Activated CD4-positive, alpha-beta T cell treated with anti-CD3 and anti-CD28 coated beads, Interleukin-2, amount 50 U/mL, for 1 hour (primary cell): ENCODE results near the gene NOS3.

Source experiments
- DNase-seq: peaks from one replicate; pipeline ENCODE4 v3.0.0-alpha.2; 2020

The NOS3 gene

DNA sequence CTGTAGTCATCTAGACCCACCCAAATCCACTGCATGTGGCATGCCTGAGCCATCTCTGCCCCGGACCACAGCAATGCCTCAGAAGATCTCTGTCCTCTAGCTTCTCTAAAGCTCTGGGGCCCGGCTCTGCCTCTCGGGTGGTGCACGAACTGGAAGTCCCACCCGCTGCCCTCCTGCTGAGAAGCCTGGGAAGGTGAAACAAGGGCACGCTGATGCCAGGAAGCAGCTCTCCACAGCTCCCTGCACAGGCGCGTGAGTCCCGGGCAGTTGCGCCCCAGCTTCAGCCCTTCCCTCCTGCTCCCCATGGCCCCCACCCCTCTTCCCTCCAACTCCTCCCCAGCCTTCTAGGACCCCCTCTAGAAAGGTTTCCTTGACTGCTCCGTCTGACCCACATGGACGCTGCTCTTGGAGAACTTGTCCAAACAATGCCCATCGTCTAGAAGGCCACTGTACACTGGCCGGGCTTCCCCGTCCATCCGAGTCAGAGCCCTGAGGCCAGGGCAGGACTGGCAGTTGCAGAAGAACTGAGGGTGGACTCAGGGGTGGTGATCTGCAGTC lies 25.5 kb upstream of the NOS3 start:
- DNase-seq: no peak

DNA sequence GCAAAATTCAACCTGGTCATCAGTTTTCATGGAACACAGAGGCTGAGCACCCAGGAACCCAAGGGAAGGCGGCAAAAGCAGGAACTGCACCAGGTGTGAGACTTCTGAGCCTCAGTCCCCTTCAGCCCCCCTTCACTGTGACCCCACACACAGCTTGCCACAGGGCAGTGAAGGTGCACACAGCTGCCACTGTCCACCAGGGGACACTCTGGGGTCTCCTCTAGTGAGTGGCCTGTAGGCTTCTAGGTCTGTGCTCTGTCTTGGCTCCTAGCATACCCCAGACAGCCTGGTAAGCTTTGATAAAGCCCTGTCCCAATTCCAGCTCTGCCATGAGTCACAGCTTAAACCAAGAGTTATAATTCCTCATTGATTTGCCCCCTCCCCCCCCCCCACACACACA lies 24.8 kb upstream of the NOS3 start:
- no peak for DNase-seq

DNA sequence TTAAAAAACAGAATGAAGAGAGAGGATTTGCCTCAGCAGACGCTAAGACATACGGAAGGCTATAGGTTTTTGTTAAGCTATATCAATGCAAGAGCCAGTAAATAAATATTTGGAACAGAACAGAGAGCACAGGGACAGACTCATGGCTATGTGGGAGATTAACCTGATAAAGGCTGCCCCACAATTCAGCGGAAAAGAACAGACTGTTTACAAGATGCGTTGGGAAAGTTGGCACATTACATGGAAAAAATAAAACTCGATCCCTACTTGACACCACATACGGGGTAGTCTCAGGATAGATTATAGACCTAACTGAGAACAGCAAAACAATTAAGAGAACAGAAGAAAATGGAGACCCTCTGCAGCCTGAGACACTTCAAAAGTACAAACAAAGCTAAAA lies 23.5 kb upstream of the NOS3 start:
- DNase-seq: no peak

DNA sequence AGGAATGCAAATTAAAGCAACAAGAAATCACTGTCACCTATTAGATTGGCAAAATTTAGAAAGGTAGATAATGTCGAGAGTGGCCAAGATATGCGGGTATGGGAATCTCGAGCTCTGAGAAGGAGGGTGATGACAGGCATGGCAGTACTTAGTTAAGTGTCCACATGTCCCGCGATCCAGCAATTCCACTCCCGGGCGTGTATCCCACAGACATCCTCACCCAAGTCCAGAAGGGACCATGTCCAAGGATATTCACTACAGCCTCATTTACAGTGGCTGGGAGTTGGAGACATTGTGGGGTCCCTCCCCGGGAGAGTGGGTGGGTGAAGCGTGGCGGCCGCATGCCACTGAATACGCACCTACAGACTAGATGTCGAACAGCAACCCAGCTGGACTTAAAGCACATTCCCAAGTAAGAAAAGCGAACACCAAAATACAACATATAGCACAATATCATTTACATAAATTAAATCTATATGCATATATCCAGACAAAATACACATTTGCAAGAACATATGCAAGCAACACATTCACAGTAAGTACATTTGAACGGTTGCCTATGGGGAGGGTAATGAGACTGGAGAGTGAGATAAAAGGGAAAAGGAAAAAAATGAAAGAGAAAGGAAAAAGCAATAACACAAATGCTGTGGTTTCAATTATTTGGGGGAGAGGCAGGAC lies 22.6 kb upstream of the NOS3 start:
- no peak for DNase-seq

DNA sequence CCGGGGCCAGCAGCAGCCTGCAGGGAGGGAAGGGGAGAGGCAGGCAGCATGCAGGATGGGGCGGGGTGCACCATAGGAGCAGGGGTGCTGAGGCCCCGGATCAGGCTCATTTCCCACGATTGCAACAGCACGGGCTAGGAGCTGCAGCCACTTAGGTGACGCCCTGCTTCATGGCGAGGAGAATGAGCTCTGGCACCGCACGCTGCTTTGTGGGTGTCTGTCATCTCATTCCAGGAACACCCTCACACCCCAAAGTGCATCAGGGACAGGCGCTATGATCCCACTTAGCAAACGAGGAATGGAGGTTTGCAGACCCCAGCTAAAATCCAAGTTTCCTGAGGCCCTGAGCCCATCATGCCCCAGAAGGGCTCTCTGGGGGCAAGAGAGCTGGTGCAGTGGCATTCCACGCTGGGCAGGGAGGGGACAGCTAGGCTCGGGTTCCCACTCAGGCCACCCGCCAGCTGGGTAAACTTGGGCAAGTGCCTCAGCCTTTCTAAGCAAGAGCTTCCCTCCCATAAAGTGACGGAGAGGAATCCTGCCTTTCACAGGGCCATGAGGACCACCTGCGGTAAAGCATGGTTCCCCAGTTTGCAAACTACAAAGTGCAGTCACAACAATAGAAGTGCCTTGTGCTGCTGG lies 22.0 kb upstream of the NOS3 start:
- DNase-seq: no peak

DNA sequence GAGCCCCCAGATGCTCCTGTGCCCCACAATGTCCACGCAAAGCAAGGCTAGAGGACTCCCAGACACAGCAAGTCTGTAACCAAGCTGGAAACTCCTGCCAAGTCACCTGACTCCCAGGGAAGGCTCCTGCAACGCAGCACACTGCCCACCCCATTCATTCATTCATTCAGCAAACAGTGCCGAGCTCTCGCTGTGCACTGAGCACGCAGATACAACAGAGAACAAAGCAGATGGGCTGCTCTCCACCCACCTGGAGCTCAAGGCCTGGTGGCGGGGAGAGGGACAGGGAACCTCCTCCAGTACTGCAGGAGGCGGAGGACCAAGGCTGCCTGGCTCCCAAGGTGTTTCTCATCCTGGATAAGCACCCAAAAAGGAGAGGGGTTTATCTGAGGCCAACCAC lies 21.3 kb upstream of the NOS3 start:
- no peak for DNase-seq

DNA sequence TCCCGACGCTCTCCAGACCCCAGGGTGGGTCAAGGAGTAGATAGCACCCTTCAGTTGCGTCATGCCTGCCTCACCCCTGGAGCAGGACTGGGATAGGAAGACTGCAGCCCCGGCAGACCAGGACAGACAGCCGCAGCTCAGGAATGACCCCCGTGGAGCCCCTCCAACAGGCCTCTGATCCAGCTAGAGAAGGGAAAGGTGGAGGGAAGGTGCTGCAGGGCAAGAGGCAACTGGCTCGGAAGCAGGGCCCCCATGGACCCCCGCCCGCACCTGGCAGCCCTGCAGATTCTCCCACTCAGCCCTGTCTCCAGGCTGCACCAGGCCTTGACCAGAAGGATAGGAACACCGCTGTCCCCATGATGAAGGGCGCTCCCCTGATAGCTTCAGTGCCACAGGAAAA lies 20.4 kb upstream of the NOS3 start:
- DNase-seq: no peak

DNA sequence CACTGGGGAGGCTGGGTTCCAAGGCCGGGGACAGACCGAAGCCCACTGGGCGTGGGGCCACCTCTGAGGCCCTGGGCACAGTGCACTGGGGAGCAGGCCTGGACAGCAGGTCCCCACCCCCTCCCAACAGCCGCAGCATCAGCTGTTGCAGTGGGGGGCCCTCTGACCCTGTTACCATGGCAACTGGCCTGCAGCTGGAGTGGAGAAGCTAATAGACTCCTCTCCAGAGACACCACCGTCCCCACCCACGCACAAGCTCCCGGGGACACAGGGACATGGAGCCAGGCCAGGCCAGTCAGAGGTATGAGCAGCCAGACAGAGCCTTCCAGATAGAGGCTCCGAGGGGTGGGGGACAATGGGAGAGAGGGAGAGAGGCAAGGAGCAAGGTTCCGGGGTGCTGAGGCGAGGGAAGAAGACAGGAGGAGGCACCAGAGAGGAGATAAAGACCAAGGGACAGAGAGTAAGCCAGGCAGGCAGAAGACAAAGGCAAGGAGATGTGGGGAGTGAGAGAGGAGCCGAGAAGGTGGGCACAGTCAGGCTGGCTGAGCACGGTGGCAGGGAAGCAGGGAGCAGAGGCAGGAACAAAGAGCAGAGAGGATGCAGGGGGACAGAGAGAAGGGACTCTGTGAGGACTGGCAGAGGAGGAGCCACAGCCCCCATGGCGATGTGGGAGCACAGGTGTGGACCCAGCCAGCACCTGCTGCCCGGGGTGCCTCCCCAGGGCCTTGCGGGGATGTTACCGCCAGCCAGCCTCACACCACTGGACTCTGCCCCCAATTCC lies 19.4 kb upstream of the NOS3 start:
- DNase-seq: no peak

DNA sequence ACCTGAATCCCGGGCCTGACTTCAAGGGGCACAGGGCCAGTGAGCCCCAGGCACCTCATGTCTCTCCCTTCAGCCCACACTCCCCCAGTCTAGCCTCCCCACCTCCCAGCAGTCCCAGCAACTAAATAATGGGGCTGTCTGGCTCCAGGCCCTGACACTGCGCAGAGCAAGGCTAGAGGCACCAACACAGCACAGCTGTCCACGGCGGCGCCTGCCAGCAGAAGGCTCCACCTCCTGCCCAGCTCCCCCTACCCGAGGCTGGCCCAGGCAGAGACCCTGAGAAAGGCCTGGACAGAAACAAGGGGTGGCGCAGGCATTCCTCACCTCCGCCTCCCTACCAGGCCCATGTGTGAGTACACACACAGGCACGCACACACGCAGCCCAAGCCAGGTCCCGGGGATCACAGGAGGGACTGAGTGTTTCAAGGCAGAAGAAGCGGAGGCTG lies 18.8 kb upstream of the NOS3 start:
- DNase-seq: no peak

DNA sequence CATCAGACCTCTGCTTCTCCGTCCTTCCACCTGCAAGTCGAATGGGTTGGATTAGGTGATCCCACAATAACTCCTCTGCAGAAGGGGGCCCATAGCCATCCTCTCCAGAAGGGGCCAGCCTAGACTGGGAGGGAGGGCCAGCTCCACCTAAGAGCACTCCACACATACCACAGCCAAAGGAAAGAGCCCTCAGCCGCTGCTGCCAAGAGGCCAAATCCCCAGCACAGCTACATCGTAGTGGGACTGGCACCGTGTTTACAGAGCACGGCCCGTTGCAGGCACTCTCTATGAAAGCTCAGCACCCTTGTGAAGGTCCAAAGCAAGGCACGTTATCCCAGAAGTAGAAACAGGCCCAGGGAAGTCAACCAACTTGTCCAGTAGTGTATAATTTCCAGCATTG lies 18.1 kb upstream of the NOS3 start:
- no peak for DNase-seq

DNA sequence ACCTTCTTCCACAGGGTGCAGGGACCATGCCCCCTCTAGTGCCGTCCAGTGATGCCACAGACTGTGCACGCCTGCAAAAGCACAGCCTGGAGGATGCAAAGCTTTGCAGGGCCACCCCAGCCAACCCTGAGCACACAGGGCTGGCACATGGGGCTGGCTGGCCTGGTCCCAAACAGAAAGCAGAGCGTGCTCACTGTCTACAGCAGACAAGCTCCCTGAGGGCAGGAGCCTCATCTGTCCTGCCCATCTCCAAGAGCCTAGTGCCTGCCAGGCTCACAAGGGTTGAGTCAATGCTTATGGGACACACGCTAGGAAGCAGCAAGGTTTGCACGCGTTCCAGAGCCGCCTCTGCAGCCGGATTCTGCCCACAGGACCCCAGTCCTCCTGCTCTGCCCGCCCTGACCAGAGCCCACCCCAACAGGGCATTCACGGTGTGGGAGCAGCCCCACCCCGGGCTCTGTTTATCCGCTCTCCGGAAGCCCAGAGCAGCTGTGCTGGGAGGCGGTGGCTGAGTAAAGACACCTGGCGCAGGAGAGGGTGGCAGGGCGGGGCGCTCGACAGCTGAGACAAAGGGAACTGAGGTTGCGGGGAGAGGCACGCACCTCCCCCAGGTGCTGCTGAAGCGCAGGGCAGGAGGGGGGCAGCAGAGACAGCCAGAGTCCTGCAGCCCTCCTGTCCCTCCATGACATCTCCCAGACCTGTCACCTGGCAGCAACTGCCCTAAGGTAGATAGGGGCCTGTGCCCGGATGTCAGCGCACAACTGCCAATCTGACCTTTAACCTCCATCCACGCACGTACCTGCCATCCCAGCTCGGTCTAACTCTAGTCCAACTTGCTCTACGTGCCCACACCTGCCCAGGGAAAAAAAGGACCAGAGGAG lies 17.0 kb upstream of the NOS3 start:
- peak; percentile 44 for DNase-seq

DNA sequence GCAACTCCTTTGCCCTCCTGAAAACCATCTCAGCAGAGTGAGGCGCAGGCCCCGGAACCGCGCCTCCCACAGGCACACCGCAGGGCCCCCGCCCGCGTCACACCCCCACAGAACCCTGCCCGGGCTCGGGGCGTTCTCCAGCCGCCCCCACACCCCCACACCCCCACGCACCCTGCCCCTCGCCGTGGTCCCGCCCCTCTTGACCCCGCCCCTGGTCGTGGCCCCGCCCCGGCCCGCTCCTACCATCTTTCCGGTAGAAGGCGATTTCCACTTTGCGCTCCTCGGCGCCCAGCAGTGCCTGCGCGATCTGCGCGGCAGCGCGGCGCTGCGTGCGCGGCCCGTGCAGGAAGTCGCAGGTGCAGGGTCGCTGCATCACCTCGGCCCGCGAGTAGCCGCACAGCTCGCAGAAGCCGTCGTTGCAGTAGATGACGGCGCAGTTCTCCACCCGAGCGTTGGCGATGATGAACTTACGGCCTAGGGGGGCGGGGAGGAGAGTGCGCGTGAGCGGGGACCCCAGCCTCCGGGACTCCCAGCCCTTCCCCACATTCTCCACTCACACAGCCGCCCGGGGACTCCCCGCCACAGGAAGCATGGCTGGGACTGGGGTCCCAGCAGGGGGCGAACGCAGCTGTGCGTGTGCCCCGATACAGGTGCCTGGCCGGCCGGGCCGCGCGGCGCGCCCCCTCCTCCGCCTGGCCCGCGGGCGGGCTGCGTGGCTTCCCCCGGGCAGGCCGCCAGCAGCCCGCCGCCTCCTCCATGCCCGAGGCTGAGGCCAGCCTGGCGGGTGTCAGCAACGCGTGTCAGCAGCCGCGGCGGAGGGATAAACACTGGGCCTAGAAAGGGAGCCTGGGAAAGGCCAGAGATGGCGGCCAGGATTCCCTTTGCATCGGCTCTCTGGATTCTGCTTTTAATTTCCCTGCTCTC lies 16.1 kb upstream of the NOS3 start:
- DNase-seq: peak; percentile 84

DNA sequence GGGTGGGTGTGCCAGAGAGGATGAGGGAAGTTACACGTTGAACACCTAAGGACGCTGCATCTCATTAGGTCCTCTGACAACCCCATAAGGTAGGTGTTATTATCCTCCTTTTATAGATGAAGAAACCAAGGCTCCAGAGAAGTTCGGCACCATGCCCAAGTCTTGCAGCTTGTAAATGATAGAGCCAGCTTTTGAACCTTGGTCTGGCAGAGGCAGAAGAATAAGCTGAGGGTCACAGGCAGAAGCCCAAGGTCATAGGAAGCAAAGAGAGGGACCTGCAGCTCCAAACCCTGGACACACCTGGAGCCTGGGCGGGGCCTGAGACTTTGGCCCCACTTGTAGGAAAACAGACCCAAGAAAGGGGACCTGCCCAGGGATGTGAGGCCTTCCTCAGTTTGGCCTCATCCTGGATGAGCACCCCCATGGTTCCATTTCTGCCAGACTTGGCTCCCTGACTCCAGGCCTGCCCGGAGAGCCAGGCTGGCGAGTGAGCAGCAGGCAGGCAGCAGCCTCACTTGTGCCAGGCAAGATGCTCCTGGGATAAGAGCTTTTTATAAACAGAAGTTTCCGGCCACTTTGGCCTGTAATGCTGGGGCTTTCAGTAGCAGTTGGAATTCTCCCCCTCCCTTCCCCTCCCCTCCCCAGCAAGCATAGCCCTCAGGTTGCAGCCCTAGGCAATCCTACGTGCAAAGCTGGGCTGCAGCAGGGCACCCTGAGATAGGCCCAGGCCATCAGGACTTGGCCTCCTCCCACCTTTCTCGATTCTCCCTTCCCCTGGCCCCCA lies 15.1 kb upstream of the NOS3 start:
- no peak for DNase-seq

DNA sequence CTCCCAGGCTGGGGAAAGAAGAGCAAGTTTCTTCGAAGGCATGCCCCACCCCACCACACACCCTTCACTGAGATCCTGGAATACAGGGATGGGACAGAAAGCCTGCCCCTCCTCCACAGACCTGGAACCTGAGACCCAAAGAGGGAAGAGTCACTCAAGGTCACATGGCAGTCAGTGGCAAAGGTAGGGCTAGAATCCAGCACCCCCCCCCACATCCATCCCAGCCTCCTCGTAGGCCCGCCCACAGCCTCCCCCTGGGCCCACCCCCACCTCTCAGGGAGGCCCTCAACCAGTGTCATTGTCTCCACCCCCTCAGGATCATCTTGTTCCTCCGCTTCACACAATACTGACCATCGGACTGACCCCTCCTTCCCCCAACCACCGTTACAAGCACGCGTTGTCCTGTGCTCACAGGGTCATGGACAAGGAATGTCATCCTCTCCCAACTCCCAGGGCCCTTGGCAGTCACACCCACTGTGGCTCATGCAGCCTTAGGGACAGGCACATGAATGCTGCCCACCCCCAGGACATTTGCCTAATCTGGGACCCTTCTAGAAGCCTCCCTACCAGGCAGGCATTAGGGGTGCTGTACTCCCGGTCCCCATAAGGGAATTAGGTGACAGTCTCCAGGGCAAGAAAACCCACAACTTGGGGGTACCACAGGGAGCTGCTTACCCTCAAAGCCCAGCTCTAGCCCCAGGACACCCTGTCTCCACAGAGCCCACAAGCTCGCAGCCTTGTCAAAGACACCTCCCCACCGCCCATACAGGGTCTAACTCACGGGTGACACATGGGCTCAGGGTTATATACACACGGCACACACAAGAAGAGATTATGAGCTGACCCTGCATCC lies 14.1 kb upstream of the NOS3 start:
- DNase-seq: no peak

DNA sequence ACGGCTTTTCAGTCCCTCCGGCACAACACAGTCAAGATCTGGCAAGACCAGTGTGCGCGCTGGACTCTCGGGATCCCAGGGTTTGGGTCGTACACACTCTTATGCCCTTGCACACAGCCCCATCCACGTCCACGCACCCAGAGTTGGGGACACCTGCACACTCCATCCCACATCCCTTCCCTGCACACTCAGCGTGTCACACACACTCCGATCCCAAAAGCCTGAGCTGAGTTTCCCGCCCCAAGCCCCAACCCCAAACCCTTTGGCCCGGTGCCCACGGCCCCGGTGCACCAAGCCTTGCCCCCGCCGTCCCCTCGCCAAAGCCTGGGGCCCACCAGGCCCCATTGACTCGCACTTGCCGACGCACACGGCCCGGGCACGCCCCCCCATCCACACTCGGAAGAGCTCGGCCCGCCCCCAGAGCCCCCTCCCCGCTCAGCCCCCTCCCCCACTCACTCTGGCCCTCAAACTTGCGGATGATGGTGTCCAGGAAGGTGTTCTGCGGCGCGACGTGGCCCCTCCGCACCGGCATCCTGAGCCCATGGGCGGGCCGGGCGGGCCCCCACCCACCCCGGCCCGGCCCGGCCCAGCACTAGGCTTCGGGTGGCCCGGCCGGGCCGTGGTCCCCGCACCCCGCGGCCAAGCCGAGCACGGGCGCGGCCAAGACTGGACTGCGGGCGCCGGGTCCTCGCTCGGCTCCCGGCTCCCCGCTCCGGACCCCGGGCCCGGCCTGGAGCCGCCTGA lies 13.3 kb upstream of the NOS3 start:
- no peak for DNase-seq

DNA sequence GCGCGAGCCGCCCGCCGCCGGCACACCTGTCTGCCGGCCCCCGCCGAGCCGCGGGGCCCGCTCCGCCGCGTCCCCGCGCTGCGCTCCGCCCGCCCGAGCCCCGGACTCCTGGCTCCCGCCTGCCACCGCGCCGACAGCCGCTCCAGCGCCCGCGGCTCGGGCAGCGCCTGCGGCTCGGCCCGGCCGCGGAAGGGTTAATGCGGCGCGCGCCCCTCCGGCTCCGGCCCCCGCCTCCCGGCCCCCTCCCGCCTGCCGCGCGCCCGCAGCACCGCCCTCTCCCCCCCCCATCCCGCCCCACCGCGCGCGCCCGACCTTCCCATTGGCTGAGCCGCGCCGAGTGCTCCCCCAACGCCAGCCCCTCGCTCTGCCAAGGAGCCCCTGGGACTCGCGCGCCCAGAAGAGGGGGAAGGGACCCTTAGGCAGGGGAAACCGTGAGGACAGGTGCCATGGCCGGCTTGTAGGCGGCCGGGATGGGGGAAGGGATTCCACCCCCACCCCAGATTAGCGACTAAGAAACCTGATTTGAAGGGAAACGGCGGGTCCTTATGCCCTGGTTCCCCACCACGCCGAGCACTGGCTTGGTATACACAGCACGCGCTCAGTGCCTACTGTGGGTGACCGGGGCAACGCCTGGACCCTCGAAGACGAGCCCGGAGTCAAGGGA lies 12.6 kb upstream of the NOS3 start, which contains the start of gene KCNH2:
Gene KCNH2 (minus strand): TSS at position 196 of the 664 bp plus-strand sequence. CDS start 408 bp downstream, outside the sequence.
- DNase-seq: peak; percentile 26

DNA sequence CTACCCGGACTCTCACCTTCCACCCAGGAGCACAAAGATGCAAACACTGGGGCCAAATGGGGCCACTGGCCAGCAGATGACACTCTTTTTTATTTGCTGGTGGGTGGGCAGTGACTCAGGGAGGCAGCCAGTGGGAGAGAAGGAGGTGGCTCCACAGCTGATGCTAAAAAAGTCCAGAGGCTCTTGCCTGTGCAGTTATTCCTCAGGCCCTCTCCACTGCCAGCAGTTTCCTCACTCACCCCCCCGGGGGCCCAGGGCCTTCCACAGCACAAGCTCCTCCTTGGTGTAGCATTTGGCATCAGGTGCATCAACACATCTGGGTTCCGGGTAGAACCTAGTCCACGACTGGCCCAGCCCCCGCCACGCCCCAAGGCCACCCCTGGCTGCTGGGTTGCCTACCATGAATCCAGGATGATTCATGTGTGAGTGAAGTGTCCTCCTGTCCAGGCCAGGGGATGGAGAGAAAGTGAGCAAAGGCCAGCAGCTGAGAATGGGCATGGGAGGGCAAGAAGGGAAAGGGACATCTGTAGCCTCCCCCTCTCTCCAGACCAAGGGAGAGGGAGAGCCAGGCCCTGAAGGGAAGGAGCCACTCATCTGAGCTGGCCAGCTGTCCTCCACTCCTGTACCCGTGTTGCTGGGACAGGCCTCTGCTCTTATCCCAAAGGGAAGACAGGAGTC lies 11.0 kb upstream of the NOS3 start:
- no peak for DNase-seq

DNA sequence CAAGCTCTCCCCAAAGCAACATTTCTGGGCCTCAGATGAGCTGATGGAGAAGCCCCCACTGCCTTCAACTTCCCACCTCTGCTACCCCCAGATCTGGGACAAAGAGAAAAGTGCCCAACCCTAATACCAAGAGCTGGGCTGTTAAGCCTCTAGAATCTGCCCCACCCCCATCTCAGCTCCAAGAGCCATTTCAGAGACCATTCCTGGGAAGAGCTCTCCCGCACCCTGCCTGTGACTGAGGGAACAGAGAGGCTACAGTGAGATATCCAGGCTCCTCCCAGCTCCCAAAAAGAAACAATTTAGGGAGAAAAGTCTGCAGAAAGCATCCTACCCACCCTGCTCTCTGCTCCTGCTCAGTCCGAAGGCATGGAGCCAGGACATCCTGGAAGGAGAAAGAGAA lies 10.2 kb upstream of the NOS3 start:
- no peak for DNase-seq
